Measurements from ENCODE around the gene MICAL3.
"Not testable (repeated sequence)": the region's sequence is repeated elsewhere in the genome, so short reads cannot be mapped to it uniquely, and the experiment has no call there.

The MICAL3 gene

DNA sequence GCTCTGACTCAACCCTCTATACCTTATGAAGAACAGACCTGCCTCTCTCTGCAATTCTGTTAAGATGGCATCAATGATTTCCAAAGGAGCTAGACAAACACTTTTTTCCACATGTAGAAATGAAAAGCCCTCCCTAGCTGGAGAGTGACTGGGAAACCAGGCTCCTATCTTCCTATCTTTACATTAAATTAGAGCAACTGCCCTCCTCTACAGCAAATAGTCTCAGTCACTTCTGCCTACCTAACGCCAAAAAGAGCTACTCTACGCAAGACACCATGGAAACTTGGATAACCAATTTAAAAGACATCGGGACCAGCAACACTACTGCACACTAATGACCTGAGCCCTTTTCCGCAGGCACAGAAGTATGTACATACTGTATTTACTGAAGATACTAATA lies 84.8 kb downstream of the MICAL3 start:
- DNase-seq (ENCODE audit: low read depth in 2 of 3, low spot score in 1 of 3) = no peak

DNA sequence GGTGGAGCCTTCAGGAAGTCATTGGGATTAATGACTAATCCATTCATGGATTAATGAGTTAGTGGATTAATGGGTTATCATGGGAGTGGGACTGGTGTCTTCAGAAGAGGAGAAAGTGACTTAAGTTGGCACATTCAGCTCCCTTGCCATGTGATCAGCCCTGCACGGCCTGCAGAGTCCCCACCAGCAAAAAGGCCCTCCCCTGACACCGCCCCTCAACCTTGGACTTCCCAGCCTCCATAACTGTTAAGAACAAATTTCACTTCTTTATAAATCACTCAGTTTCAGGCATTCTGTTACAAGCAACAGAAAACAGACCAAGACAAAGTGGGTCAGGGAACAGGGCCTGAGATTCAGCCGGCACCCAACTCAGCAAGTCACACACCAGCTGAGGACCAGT lies 85.3 kb downstream of the MICAL3 start:
- no peak for DNase-seq (ENCODE audit: low read depth in 2 of 3, low spot score in 1 of 3)

DNA sequence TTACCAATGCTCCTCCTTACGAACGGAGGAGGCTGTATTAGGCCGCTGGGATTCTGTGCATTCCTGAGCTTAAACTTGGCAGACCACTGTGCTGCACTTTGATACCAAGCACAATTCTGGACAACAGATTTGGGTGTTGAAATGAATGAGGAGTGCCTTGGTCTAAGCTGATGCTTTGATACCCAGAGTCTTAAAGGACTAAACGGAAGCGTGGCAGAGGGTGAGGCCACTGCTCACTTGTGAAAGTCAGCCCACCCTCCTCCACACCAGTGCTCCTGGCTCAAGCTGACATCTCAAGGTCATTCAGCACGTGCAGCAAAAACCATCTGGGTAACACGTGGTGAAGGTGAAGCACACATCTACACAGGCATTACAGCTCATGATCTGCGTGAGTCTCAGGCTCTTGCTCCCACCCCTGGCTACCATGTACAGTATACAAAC lies 85.9 kb downstream of the MICAL3 start:
- DNase-seq (ENCODE audit: low read depth in 2 of 3, low spot score in 1 of 3) = no peak

DNA sequence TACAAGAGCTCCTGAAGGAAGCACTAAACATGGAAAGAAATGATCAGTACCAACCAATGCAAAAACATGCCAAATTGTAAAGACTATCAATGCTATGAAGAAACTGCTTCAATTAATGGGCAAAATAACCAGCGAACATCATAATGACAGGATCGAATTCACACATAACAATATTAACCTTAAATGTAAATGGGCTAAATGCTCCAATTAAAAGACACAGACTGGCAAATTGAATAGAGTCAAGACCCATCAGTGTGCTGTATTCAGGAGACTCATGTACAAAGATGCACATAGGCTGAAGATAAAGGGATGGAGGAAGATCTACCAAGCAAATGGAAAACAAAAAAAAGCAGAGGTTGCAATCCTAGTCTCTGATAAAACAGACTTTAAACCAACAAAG lies 91.9 kb downstream of the MICAL3 start:
- DNase-seq (ENCODE audit: low read depth in 2 of 3, low spot score in 1 of 3) = not testable (repeated sequence)

GRCh38 chr22:17931400-17931825 lies 92.9 kb downstream of the MICAL3 start:
- DNase-seq (ENCODE audit: low read depth in 2 of 3, low spot score in 1 of 3) = no peak

DNA sequence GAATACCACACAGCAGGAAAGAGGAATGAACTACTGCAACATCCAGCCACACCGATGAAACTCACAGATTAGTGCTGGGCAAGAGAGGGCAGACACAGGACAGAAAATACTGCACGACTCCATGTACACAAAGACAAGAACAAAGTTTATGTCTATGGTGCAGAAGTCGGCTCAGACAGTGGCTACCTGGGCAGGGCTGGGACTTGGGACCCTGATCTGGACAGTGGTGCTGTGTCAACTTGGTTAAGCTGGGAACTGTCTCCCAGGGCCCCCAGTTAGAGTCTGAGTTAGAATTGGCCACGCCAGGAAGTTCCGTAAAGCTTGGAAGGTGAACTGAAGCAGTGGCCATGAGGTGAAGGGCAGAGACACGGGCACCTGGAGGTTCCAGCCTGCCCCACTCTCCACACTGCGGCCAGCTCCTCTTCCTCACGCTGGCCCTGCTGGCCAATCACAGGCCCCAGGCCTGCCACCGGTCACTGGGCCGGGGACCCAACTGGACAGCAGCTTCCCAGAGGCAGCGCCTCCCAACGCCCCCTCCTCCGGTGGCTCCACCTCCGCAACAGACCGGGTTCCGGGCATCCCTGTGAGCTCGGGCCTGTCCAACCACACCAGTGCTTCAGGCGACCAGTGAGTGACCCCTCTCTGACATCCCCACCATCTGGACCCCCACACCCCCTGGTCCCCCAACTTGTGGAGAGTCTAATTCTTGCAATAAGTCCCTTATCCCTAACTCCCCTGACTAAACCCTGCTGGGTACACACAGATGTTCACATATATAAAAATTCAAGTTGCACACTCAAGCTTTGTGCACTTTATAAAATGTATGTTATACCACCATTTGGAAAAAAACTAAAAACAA lies 93.7 kb downstream of the MICAL3 start:
- no peak for DNase-seq (ENCODE audit: low read depth in 2 of 3, low spot score in 1 of 3)

DNA sequence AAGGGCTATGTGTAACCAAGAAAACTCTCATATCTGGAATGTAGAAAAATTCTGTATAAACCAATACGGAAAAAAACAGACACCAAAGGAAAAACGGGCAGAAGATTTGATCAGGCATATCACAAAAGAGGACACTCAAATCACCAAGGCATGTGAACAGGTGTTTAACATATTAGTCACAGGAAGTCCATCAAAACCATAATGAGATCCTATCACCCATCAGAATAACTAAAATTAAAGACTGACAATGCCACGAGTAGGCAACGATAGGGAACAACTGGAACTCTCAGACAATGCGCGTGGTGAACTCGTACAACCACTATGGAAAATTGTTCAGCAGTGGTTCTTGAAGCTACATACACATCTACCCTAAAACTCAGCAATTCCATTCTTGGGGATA lies 94.5 kb downstream of the MICAL3 start:
- no peak for DNase-seq (ENCODE audit: low read depth in 2 of 3, low spot score in 1 of 3)

GRCh38 chr22:17928391-17928790 lies 96.0 kb downstream of the MICAL3 start:
- DNase-seq (ENCODE audit: low read depth in 2 of 3, low spot score in 1 of 3) = no peak

- no peak for DNase-seq (ENCODE audit: low read depth in 2 of 3, low spot score in 1 of 3)
These were observed 97.3 kb downstream of the MICAL3 start for GRCh38 chr22:17927062-17927461.

DNA sequence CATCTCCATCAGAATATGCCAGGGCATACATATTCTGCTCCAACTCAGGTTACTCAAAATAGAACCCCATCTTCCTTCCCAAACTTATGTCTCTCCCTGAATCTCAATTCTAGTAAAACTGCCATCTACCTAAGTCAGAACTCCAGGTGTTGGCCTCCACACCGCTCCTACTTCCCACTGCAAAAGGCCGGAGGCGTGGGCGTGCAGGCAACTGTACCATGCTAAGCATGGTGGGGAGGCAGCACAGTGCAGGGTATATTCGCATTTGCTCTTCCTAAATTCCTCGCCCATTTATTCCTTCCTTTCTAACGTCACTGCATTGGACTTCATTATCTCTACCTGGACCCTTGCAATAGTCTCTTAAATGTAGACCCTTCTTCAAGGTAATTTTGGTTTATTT lies 97.8 kb downstream of the MICAL3 start:
- no peak for DNase-seq (ENCODE audit: low read depth in 2 of 3, low spot score in 1 of 3)

DNA sequence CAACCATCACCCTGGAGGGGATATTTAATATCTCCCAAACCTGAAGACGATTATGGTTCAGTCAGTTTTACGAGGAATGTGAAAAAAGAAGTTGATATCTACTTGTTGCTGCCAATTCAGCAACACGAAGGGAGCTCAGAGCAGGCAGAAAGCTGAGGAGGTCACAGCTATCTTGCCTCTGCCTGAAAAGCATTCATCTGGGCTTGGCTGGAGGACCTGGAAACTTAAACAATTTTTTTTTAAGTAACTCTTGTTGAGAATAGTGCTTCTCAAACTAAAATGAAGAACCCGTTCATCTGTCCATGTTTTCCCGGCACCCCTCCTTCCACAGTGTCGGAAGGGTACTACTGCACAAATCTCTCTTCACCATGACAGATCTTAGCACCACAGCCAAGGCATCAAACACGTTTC lies 98.9 kb downstream of the MICAL3 start:
- no peak for DNase-seq (ENCODE audit: low read depth in 2 of 3, low spot score in 1 of 3)

DNA sequence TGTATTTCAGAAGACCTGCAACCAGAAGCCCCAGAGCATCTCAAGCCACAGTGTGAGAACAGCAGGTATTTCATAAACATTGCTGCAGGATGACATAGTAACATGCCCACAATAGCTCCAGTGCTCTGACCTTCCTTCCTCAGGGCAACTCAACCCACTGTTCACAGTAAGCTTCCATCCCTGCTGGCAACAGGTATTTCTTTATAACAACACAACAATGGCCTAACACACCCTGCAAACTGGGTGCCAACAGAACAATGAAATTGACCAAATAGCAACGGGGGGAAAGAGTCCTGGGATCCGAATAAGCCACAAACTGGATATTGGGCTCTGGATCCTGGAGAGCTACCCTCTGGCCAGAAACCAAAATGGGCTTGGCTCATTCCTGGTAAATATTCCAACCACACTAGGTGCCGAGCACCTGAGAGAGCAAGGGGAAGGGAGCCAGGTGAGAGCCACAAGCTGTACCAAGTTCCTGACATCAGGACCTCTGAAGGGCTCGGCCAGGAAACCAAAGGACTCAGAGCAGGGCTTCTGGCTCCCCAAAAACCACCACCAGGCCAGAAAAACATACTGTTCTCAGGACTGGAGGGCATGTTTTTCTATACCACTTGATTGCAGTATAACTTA lies 99.5 kb downstream of the MICAL3 start:
- no peak for DNase-seq (ENCODE audit: low read depth in 2 of 3, low spot score in 1 of 3)

DNA sequence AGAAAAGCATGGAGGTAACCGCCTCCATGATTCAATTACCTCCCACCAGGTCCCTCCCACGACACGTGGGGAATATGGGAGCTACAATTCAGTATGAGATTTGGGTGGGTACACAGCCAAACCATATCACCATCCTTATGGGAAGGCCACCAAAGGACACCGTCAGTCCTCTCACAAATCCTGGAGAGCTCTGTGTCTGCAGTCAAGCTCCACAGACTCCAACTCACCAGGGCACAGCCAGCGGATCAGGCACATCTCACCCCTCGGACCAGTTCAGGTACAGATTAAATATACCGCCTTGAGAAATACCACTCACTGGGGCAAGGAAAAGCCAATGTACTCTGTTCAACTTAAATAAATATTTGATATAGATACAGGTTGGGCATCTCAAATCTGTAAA lies 100.3 kb downstream of the MICAL3 start:
- no peak for DNase-seq (ENCODE audit: low read depth in 2 of 3, low spot score in 1 of 3)

GRCh38 chr22:17922925-17923903 lies 101.1 kb downstream of the MICAL3 start:
- DNase-seq (ENCODE audit: low read depth in 2 of 3, low spot score in 1 of 3) = no peak

GRCh38 chr22:17921871-17922821 lies 102.2 kb downstream of the MICAL3 start:
- DNase-seq (ENCODE audit: low read depth in 2 of 3, low spot score in 1 of 3) = no peak

GRCh38 chr22:17920992-17921650 lies 103.2 kb downstream of the MICAL3 start:
- DNase-seq (ENCODE audit: low read depth in 2 of 3, low spot score in 1 of 3) = no peak

DNA sequence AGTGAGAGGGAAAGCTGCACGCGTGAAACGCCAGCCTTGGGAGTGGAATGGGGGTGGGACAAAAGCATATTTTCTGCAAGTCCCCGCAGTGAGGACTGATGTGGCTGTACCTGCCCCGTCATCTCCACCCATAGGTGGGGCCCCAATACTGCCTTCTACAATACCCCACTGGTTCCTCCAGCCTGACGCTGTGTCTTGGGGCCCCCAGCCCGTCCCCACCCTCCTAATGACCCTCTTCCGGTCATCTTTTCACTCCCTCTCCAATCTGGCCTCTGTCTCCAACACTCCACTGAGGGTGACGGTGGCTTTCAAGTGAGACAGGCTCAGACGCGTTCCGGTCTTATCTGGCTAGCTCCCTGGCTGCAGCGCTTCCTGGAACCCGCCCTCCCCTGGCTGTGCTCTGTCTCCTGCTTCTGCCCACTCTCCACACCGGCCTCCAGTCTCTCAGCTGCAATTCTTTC lies 104.2 kb downstream of the MICAL3 start:
- DNase-seq (ENCODE audit: low read depth in 2 of 3, low spot score in 1 of 3) = no peak

DNA sequence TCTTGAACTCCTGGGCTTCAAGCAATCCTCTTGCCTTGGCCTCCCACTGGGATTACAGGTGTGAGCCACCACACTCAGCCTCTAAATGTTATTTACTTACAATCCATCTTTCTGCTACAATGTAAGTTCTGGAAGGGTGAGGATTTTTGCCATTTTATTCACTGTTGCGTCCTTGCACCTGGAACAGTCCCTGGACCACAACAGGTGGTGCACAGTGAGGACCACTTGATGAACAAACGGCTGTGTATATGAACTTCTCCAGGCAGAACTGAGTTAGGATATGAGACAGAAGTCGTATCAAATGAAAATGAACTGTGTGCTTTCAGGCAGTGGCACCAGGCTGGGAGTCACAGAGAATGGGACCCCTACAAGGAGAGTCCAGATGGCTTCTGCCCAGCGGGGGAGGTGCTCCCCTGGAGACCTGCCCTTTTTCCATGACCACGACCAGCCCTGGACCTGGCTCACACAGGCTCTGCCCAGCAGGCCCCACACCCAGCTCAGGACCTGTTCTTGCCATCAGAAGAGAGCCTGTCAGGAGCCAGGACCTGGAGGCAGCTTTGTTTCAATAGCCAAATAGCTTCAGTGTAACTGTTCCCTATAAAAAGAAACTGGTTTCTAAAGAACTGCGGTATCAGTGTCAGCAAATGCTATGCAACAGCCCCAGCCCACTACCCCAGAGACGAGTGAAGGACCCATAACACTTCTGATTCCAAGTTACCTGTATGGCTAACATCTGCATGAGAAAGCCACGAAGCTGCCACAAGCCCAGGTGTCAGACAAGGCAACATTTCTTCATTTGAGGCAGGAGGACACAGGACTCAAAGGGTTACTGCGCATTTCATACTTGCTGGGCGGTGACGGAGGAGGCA lies 104.9 kb downstream of the MICAL3 start:
- no peak for DNase-seq (ENCODE audit: low read depth in 2 of 3, low spot score in 1 of 3)

- DNase-seq (ENCODE audit: low read depth in 2 of 3, low spot score in 1 of 3) = no peak
These were observed 105.5 kb downstream of the MICAL3 start for GRCh38 chr22:17918840-17919239.

All from stimulated activated CD4-positive, alpha-beta T cell treated with anti-CD3 and anti-CD28 coated beads, Interleukin-12 subunit alpha, Interleukin-12 subunit beta, amount 100 ng/mL, for 48 hours (primary cell).